ENCODE results near the gene LGR5.

LGR5 gene

DNA sequence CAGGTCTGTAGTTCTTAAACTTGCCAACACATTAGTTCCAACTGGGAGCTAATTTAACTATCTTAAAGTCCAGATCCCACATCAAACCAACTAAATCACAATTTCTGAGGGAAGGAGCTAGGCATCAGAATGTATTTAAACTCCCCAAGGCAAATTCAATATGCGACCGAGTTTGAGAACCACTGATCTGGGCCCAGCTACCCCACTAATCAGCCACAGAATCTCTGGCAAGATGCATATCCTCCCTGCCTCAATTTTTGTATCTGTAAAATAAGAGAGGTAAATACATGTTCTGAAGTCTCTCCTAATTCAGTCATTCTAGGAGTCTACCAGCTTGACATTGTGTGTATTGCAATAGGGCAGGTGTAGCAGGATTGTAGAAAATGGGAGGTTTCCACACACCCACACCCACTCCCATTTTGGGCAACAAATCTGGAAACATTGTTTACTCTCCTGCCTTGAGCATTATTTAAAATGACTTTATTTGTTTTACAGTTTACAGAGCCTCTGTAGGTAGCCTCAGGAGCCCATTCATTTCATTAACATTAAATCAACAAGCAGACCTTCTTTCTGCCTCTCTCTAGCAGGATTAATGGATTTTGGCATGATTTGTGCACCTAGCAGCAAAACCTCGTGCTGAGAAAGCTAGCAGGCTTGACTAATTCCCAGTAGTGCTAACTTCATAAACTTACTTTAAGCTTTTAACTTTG is 15.6 kb downstream of the LGR5 start:
- Histone ChIP-seq H3F3A (ENCODE audit: insufficient read depth) (no peaks in the 10 kb centered on the region), H3K9ac (ENCODE audit: low read length) (no peak overlapping the region), H3K4me3 (ENCODE audit: insufficient read depth, low read length, poor library complexity, severe bottlenecking) (no peak overlapping the region), H3K9me3 (ENCODE audit: insufficient read depth, low read length) (no peaks in the 10 kb centered on the region), H4K20me1 (ENCODE audit: low read depth, low read length) (no peaks in the 10 kb centered on the region), H2AFZ (ENCODE audit: low read depth, low read length, severe bottlenecking) (no peak overlapping the region), H3K4me2 (ENCODE audit: low read depth, low read length, poor library complexity, severe bottlenecking) (no peak overlapping the region), H3K27ac (ENCODE audit: low read depth, low read length) (no peak overlapping the region), H3K79me2 (ENCODE audit: insufficient read depth, low read length) (no peaks in the 10 kb centered on the region), H3K9me2 (replicated peaks; ENCODE audit: insufficient read depth, low read length) (no peaks in the 10 kb centered on the region), H3K36me3 (ENCODE audit: low read length) (no peaks in the 10 kb centered on the region), H3K27me3 (ENCODE audit: low read length) (no peaks in the 10 kb centered on the region)
- TF ChIP-seq EZH2phosphoT487 (conservative IDR thresholded peaks at IDR 0.05; ENCODE audit: low read length), result no peak
- TF ChIP-seq, protein P1, sequence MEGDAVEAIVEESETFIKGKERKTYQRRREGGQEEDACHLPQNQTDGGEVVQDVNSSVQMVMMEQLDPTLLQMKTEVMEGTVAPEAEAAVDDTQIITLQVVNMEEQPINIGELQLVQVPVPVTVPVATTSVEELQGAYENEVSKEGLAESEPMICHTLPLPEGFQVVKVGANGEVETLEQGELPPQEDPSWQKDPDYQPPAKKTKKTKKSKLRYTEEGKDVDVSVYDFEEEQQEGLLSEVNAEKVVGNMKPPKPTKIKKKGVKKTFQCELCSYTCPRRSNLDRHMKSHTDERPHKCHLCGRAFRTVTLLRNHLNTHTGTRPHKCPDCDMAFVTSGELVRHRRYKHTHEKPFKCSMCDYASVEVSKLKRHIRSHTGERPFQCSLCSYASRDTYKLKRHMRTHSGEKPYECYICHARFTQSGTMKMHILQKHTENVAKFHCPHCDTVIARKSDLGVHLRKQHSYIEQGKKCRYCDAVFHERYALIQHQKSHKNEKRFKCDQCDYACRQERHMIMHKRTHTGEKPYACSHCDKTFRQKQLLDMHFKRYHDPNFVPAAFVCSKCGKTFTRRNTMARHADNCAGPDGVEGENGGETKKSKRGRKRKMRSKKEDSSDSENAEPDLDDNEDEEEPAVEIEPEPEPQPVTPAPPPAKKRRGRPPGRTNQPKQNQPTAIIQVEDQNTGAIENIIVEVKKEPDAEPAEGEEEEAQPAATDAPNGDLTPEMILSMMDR (IDR thresholded peaks at IDR 0.05; ENCODE audit: insufficient read depth, low read length, poor library complexity, severe bottlenecking), result no peak

DNA sequence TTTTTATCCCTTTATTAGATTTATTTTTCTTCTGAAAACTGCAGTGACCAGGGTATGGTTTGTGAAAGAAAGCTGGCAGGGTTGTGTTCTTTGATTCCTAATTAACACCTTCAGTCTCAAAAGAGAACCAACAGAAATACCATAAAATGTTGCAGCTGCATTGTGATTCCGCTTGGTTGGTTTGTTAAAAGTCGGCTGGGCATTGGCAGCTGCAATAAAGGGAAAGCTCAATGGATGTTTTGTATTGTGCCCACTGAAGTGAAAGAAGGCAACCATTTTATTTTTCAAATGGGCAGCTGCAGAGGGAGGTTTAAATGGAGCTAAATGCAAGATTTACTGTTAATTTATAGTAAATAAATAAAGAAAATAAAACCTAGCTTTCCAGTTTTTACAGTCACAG is 16.7 kb downstream of the LGR5 start:
- no peaks in the 10 kb centered on the region for H3K9me3 ChIP-seq (ENCODE audit: insufficient read depth, low read length)
- H3K4me3 ChIP-seq (ENCODE audit: insufficient read depth, low read length, poor library complexity, severe bottlenecking), result no peak overlapping the region
- H3K36me3 ChIP-seq (ENCODE audit: low read length), result no peaks in the 10 kb centered on the region
- no peak overlapping the region for H3K4me2 ChIP-seq (ENCODE audit: low read depth, low read length, poor library complexity, severe bottlenecking)
- no peak overlapping the region for H3K9ac ChIP-seq (ENCODE audit: low read length)
- H2AFZ ChIP-seq (ENCODE audit: low read depth, low read length, severe bottlenecking), result no peak overlapping the region
- H3F3A ChIP-seq (ENCODE audit: insufficient read depth), result no peaks in the 10 kb centered on the region
- H3K27me3 ChIP-seq (ENCODE audit: low read length), result no peaks in the 10 kb centered on the region
- no peaks in the 10 kb centered on the region for H3K79me2 ChIP-seq (ENCODE audit: insufficient read depth, low read length)
- no peak overlapping the region for H3K27ac ChIP-seq (ENCODE audit: low read depth, low read length)
- no peaks in the 10 kb centered on the region for H4K20me1 ChIP-seq (ENCODE audit: low read depth, low read length)
- TF ChIP-seq EZH2phosphoT487 (conservative IDR thresholded peaks at IDR 0.05; ENCODE audit: low read length), result no peak
- TF ChIP-seq, protein P1 (IDR thresholded peaks at IDR 0.05; ENCODE audit: insufficient read depth, low read length, poor library complexity, severe bottlenecking), result no peak
- H3K9me2 ChIP-seq (replicated peaks; ENCODE audit: insufficient read depth, low read length), result no peaks in the 10 kb centered on the region

DNA sequence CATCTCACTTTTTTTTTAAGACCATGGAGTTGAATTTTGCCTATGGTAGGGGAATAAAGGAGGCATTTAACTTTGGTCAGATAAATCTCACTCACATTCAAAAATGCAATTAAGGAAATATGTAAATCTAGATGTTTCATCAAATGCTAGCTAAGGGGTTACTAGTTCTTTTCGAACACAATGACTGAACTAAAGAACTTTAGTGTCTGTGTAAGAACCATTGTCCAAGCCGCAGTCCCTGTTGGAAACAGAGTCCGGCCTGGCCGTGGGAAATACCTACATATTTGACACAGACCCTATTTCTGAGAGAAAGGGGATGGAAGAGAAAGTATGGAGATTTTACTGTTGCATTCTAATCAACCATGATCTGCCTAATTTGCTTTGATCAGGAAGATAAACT is 17.4 kb downstream of the LGR5 start:
- Histone ChIP-seq H3K27ac (ENCODE audit: low read depth, low read length) (no peak overlapping the region), H3K27me3 (ENCODE audit: low read length) (no peaks in the 10 kb centered on the region), H3K9ac (ENCODE audit: low read length) (no peak overlapping the region), H3F3A (ENCODE audit: insufficient read depth) (no peaks in the 10 kb centered on the region), H2AFZ (ENCODE audit: low read depth, low read length, severe bottlenecking) (no peak overlapping the region), H3K4me2 (ENCODE audit: low read depth, low read length, poor library complexity, severe bottlenecking) (no peak overlapping the region), H4K20me1 (ENCODE audit: low read depth, low read length) (no peaks in the 10 kb centered on the region), H3K9me3 (ENCODE audit: insufficient read depth, low read length) (no peaks in the 10 kb centered on the region), H3K79me2 (ENCODE audit: insufficient read depth, low read length) (no peaks in the 10 kb centered on the region), H3K36me3 (ENCODE audit: low read length) (no peaks in the 10 kb centered on the region), H3K4me3 (ENCODE audit: insufficient read depth, low read length, poor library complexity, severe bottlenecking) (no peak overlapping the region), H3K9me2 (replicated peaks; ENCODE audit: insufficient read depth, low read length) (no peaks in the 10 kb centered on the region)
- no peak for TF ChIP-seq EZH2phosphoT487 (conservative IDR thresholded peaks at IDR 0.05; ENCODE audit: low read length)
- TF ChIP-seq, protein P1 (IDR thresholded peaks at IDR 0.05; ENCODE audit: insufficient read depth, low read length, poor library complexity, severe bottlenecking), result no peak

Measured in SU-DHL-6 (cell line).